Natural killer cell (primary cell): ENCODE data around the gene FREY1. TPM values are rescaled to one million over a fixed set of nuclear protein-coding genes. Genes with fewer than 3 reads are reported as not detected.
A peak's percentile ranks its signal among the peaks of the same experiment; 100 is the strongest.

Experiments used
- ATAC-seq, 3 donors: fragments of 150-1000 bp in 2 of 3; fragments of 200-7000 bp in 1 of 3; cut with Tn5 transposase; 1 replicate in 1 of 3; 2 replicates in 2 of 3; pipeline ENCODE4 v1.10.0; 2021; ENCODE audit warnings: mild to moderate bottlenecking in 2 of 3, moderate library complexity in 2 of 3
- DNase-seq, 2 donors: peaks; one replicate each; pipeline versions ENCODE4 v3.0.0 to v3.0.0-alpha.2; 2013 to 2021; ENCODE audit warnings: mixed read lengths in 1 of 2
- H3K27ac ChIP-seq: one replicate; pipeline ENCODE4 v1.5.1; 2013; ENCODE audit warnings: mild to moderate bottlenecking, low read length
- H3K27me3 ChIP-seq: one replicate; pipeline ENCODE4 v1.6.1; 2013; ENCODE audit warnings: low read length; ENCODE audit not compliant: control insufficient read depth, insufficient read depth
- H3K36me3 ChIP-seq: one replicate; pipeline ENCODE4 v1.6.1; 2013; ENCODE audit warnings: low read length; ENCODE audit not compliant: control insufficient read depth, insufficient read depth
- H3K4me1 ChIP-seq: one replicate; pipeline ENCODE4 v1.6.1; 2013; ENCODE audit warnings: low read length; ENCODE audit not compliant: control insufficient read depth, insufficient read depth
- H3K4me3 ChIP-seq: one replicate; pipeline ENCODE4 v1.5.1; 2013; ENCODE audit warnings: low read length
- H3K9me3 ChIP-seq: one replicate; pipeline ENCODE4 v1.6.1; 2013; ENCODE audit warnings: low read length; ENCODE audit not compliant: control insufficient read depth, insufficient read depth
- H3K27ac Mint-ChIP-seq, 2 donors: one replicate each; pipeline ENCODE4 v1.8.0; 2022; ENCODE audit warnings: mild to moderate bottlenecking in 2 of 2, mixed read lengths in 2 of 2, moderate library complexity in 1 of 2
- H3K27me3 Mint-ChIP-seq, 2 donors: one replicate each; pipeline ENCODE4 v1.8.0; 2022; ENCODE audit warnings: low read depth in 2 of 2, mixed read lengths in 2 of 2
- H3K36me3 Mint-ChIP-seq: one replicate; pipeline ENCODE4 v1.8.0; 2022; ENCODE audit warnings: mixed read lengths
- H3K4me1 Mint-ChIP-seq, 2 donors: one replicate each; pipeline ENCODE4 v1.8.0; 2022; ENCODE audit warnings: mixed read lengths in 2 of 2
- H3K4me3 Mint-ChIP-seq: one replicate; pipeline ENCODE4 v1.8.0; 2022; ENCODE audit warnings: mild to moderate bottlenecking, moderate library complexity, mixed read lengths
- H3K9me3 Mint-ChIP-seq, 2 donors: one replicate each; pipeline ENCODE4 v1.8.0; 2022; ENCODE audit warnings: mixed read lengths in 2 of 2
- WGBS: methylation state at CpG from one replicate; pipeline ENCODE4 v1.1.7; 2013; ENCODE audit warnings: missing lambda C conversion rate; ENCODE audit not compliant: insufficient coverage; 5-methylcytosine and 5-hydroxymethylcytosine counted together
- intact Hi-C: fragments of 100-400 bp; cut with micrococcal nuclease; formaldehyde crosslinking; loops from one replicate; pipeline ENCODE4 v1.14.2; 2022
- total RNA-seq, 4 donors: library from RNA; stranded (reverse); fragments of 120-200 nt in 1 of 4; gene quantifications; one replicate each; pipeline versions ENCODE4 v1.2.3 to v1.2.4, GENCODE V29; 2013 to 2022
- TF ChIP-seq, protein P1 (sequence below): fragments of 200-600 bp; IDR thresholded peaks from one replicate; pipeline ENCODE4 v1.8.0; 2022; ENCODE audit warnings: antibody characterized with exemption

The FREY1 gene
- total RNA-seq, 3 donors from 2014 or later (not counting 1 experiment from before 2014, with no cell fraction given): 3.7 to 6.8 (median 3.9) TPM

DNA sequence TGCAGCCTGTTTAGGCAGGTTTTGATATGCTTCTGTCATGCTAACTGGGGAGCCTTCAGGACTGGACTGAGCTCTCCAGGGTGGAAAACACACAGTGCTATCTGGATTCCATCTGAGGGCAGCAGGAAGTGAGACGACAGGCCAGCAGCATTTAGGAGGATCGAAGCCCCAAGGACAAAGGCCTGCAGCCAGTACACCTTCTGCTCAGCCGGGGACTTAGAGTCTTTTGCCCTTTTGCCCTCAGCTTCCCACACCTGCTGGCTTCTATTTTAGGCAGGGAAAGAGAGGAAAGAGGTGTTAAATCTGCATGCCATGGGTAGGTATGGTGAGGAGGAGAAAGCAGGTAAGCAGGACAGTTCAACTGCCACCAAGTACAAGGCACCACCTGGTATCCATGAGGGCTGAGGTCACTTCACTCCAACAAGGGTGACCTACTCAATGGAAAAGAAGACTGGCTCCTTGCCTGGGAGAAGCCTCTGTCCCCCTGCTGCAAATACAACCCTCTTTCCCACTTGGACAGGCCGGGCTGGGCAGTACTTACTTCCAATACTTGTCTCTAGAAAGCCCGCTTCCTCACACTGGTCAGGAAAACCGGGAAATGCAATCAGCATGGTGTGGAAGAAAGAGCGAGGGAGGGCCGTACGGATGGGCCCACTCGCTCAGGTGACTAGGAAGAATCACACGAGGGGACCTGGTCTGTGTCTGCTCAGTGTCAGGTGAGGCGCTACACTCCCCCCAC is 27.7 kb upstream of the FREY1 start:
- intact Hi-C loops: no loop called here
- Histone ChIP-seq H3K27me3 (no peaks in the 10 kb centered on the region), H3K36me3 (peaks cover 56% of the 10 kb centered on the region), H3K9me3 (no peaks in the 10 kb centered on the region), H3K4me1 (peaks cover 46% of the 10 kb centered on the region), H3K4me3 (no peak overlapping the region), H3K27ac (peak overlapping the region; percentile 8)
- Mint-ChIP-seq H3K27me3 (no peaks in the 10 kb centered on the region), H3K27ac (no peak overlapping the region), H3K4me1 (peaks cover 19% of the 10 kb centered on the region in 2 donors), H3K4me3 (no peak overlapping the region), H3K9me3 (no peaks in the 10 kb centered on the region), H3K36me3 (peaks cover 8% of the 10 kb centered on the region)
- TF ChIP-seq, protein P1, sequence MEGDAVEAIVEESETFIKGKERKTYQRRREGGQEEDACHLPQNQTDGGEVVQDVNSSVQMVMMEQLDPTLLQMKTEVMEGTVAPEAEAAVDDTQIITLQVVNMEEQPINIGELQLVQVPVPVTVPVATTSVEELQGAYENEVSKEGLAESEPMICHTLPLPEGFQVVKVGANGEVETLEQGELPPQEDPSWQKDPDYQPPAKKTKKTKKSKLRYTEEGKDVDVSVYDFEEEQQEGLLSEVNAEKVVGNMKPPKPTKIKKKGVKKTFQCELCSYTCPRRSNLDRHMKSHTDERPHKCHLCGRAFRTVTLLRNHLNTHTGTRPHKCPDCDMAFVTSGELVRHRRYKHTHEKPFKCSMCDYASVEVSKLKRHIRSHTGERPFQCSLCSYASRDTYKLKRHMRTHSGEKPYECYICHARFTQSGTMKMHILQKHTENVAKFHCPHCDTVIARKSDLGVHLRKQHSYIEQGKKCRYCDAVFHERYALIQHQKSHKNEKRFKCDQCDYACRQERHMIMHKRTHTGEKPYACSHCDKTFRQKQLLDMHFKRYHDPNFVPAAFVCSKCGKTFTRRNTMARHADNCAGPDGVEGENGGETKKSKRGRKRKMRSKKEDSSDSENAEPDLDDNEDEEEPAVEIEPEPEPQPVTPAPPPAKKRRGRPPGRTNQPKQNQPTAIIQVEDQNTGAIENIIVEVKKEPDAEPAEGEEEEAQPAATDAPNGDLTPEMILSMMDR: no peak
- no peak for ATAC-seq
- 95% methylated on average over 12 of the region's 12 CpGs for WGBS
- no peak for DNase-seq

DNA sequence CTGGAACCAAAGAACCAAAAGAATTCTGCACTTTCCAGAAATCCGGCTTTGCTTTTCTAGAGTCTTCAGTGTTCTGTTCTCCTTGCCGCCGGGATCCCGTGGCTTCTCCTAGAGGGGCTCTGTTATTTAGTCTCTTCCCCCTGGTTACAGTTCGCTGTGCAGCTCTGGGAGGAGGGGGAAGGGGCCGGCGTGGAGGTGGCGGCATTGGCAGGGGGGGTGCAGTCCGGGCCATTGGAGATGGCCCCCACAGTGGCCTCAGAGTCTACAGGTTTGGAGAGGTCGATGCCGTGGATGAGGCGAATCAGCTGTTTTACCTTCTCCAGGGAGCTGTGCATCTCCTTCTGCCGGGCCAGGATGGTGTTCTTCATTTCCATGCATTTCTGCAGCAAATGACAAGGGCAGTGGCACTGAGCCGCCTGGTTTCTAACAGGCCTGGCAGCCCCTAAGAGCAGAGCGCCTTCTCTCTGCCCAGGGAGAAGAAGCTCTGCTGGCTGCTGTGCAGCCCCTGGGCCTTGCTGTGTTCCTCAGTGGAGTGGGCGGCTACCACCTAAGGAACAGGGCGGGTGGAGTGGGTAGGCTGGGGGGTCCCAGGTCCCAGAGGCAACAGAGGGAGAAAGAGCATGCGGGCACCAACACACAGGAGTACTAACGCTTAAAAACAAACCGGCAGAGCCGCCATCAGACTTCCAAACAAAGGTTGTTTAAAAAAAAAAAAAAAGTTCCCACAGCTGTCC is 26.9 kb upstream of the FREY1 start:
- H3K27ac ChIP-seq: no peak overlapping the region

DNA sequence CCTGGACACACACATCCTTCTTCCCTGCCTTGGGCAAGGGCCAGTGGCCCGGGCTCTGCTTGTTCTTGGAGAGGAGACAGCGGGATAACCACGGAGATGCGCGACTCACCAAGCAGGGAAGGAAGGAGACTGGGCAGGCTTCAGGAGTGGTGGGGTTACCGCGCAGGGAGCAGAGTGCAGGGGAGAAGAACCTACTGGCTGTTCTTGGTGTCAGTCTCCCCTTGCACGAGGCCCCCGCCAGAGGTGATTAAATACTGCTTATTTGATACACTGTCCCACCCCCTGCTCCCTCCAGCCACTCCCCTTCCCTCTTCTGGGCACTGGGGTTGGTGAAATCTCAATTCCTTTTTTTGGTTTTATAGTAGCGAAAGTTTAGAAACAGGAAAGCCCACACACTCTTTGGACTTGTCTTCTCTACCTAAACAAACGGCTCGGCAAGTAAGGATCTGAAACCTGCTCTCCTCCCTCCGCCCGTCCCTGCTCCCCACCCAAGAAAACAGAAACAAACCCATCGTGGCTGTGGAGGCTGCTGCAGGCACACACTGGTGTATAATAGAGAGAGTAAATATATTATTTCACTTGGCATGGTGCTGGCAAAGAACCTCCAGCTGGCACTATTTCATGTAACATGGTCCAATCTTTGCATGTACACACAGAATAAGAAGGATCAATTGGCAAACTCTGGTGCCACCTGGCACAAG is 26.2 kb upstream of the FREY1 start:
- 66% methylated on average over 12 of the region's 15 CpGs for WGBS
- DNase-seq: no peak
- Histone ChIP-seq H3K9me3 (no peaks in the 10 kb centered on the region), H3K4me1 (peaks cover 60% of the 10 kb centered on the region), H3K27me3 (no peaks in the 10 kb centered on the region), H3K4me3 (peak overlapping the region; percentile 43), H3K27ac (no peak overlapping the region), H3K36me3 (peaks cover 55% of the 10 kb centered on the region)
- Mint-ChIP-seq H3K9me3 (no peaks in the 10 kb centered on the region), H3K36me3 (peaks cover 8% of the 10 kb centered on the region), H3K4me3 (no peak overlapping the region), H3K4me1 (peaks cover 22 to 24% of the 10 kb centered on the region in 2 donors), H3K27ac (peak overlapping the region in 1 of 2 donors; percentile 29), H3K27me3 (no peaks in the 10 kb centered on the region)
- TF ChIP-seq, protein P1: no peak
- ATAC-seq: no peak
- intact Hi-C loops: no loop called here

More for the DNA sequence above, 26.9 kb upstream of the FREY1 start:
- no peak for DNase-seq
- intact Hi-C loops: no loop called here
- ATAC-seq: no peak
- H3K4me1 ChIP-seq: peaks cover 53% of the 10 kb centered on the region
- Mint-ChIP-seq H3K4me3 (no peak overlapping the region), H3K9me3 (no peaks in the 10 kb centered on the region), H3K36me3 (peaks cover 8% of the 10 kb centered on the region), H3K4me1 (peaks cover 22 to 24% of the 10 kb centered on the region in 2 donors), H3K27ac (no peak overlapping the region), H3K27me3 (no peaks in the 10 kb centered on the region)
- TF ChIP-seq, protein P1: no peak
- H3K36me3 ChIP-seq: peaks cover 56% of the 10 kb centered on the region
- H3K4me3 ChIP-seq: no peak overlapping the region
- H3K9me3 ChIP-seq: no peaks in the 10 kb centered on the region
- 93% methylated on average over 21 of the region's 21 CpGs for WGBS
- no peaks in the 10 kb centered on the region for H3K27me3 ChIP-seq
